H1 (cell line): Measurements from ENCODE around the gene SRSF9. TPM values are rescaled to one million over a fixed set of nuclear protein-coding genes. Genes with fewer than 3 reads are reported as not detected.

Source experiments
- CTCF ChIA-PET: fragments of 300-600 bp; sonication (Branson Sonifier 250); formaldehyde crosslinking; loops from one replicate; lab custom pipeline; 2021; ENCODE audit not compliant: partially characterized antibody; lab: Charles Lee
- POLR2A ChIA-PET: fragments of 300-600 bp; sonication (Branson Sonifier 250); formaldehyde crosslinking; loops from one replicate; lab custom pipeline; 2021; ENCODE audit warnings: inconsistent platforms; ENCODE audit not compliant: partially characterized antibody; lab: Charles Lee
- DNase-seq, 2 experiments: peaks; one replicate each; pipeline versions ENCODE4 v3.0.0 to v3.0.0-alpha.2; 2010 to 2022; ENCODE audit warnings: low spot score in 2 of 2, low read depth in 1 of 2, mixed read lengths in 1 of 2
- FAIRE-seq: peaks from 2 replicates; lab custom pipeline; 2011; peaks lifted over from hg19 to GRCh38; lab: Jason Lieb, UNC
- H2AFZ ChIP-seq: 2 replicates; pipeline ENCODE4 v1.8.1; 2012; ENCODE audit warnings: low read length, inconsistent platforms
- H2AK5ac ChIP-seq: 2 replicates; pipeline ENCODE4 v1.6.1; 2013; ENCODE audit warnings: low read depth, low read length
- H2BK120ac ChIP-seq: replicated peaks from 2 replicates; pipeline ENCODE3; 2013; ENCODE audit warnings: low read depth, low read length, inconsistent platforms
- H2BK12ac ChIP-seq: 2 replicates; pipeline ENCODE4 v1.6.1; 2013; ENCODE audit warnings: low read depth, low read length
- H2BK15ac ChIP-seq: 2 replicates; pipeline ENCODE4 v1.6.1; 2013; ENCODE audit warnings: low read length
- H2BK20ac ChIP-seq: 2 replicates; pipeline ENCODE4 v1.6.1; 2013; ENCODE audit warnings: low read length
- H2BK5ac ChIP-seq: 2 replicates; pipeline ENCODE4 v1.6.1; 2013; ENCODE audit warnings: low read depth, low read length
- H3K14ac ChIP-seq: 2 replicates; pipeline ENCODE4 v1.6.1; 2013; ENCODE audit warnings: inconsistent platforms; ENCODE audit not compliant: insufficient read length
- H3K18ac ChIP-seq: 2 replicates; pipeline ENCODE4 v1.6.1; 2013; ENCODE audit warnings: low read length; ENCODE audit errors: extremely low read depth
- H3K23ac ChIP-seq: 2 replicates; pipeline ENCODE4 v1.6.1; 2013; ENCODE audit warnings: inconsistent platforms; ENCODE audit not compliant: insufficient read length
- H3K23me2 ChIP-seq: 2 replicates; pipeline ENCODE4 v1.6.1; 2013; ENCODE audit warnings: low read depth, low read length
- H3K27ac ChIP-seq: 2 replicates; pipeline ENCODE4 v1.6.1; 2011; ENCODE audit warnings: low read depth, low read length, inconsistent platforms
- H3K27me3 ChIP-seq, 4 experiments: replicated peaks in 1 of 4; 1 replicate in 1 of 4; 2 replicates in 3 of 4; pipeline versions ENCODE4 v1.6.1 to v1.8.1; 2011 to 2013; ENCODE audit warnings: low read length in 3 of 4, mild to moderate bottlenecking in 3 of 4, inconsistent platforms in 2 of 4, mixed read lengths in 2 of 4, moderate library complexity in 1 of 4; ENCODE audit not compliant: control insufficient read depth in 3 of 4, insufficient read depth in 3 of 4; ENCODE audit errors: extremely low read depth in 1 of 4
- H3K36me3 ChIP-seq, 4 experiments: 2 replicates each; pipeline versions ENCODE4 v1.6.1 to v1.8.1; 2011 to 2013; ENCODE audit warnings: mild to moderate bottlenecking in 4 of 4, low read length in 3 of 4, moderate library complexity in 2 of 4, control low read depth in 1 of 4, inconsistent platforms in 1 of 4; ENCODE audit not compliant: insufficient read depth in 4 of 4, control insufficient read depth in 2 of 4
- H3K4ac ChIP-seq: replicated peaks from 2 replicates; pipeline ENCODE3; 2013; ENCODE audit warnings: low read length, low read depth, mixed read lengths, inconsistent platforms; ENCODE audit not compliant: insufficient read length
- H3K4me1 ChIP-seq, 4 experiments: replicated peaks in 1 of 4; 1 replicate in 1 of 4; 2 replicates in 3 of 4; pipeline versions ENCODE4 v1.6.1 to v1.8.1; 2011 to 2013; ENCODE audit warnings: low read length in 3 of 4, inconsistent platforms in 2 of 4, mixed read lengths in 1 of 4; ENCODE audit not compliant: insufficient read depth in 4 of 4, control insufficient read depth in 3 of 4
- H3K4me2 ChIP-seq, 2 experiments: 2 replicates each; pipeline versions ENCODE4 v1.6.1 to v1.8.1; 2011 to 2013; ENCODE audit warnings: low read depth in 2 of 2, low read length in 2 of 2, control low read depth in 1 of 2, inconsistent platforms in 1 of 2, mild to moderate bottlenecking in 1 of 2; ENCODE audit not compliant: insufficient read depth in 1 of 2
- H3K4me3 ChIP-seq, 4 experiments: fragments of 200-600, 300-600 bp in 1 of 4; sonication (generic), shearing (Covaris generic), sonication (Bioruptor Twin) in 1 of 4; 2 replicates each; pipeline versions ENCODE4 v1.5.1 to v1.8.1; 2011 to 2016; ENCODE audit warnings: low read length in 4 of 4, low read depth in 3 of 4, control low read depth in 2 of 4, inconsistent platforms in 2 of 4, mild to moderate bottlenecking in 2 of 4, mixed read lengths in 1 of 4, moderate library complexity in 1 of 4; ENCODE audit not compliant: insufficient read depth in 2 of 4; ENCODE audit errors: extremely low read depth in 1 of 4
- H3K56ac ChIP-seq: replicated peaks from 2 replicates; pipeline ENCODE3; 2013; ENCODE audit warnings: low read depth, mild to moderate bottlenecking, mixed read lengths, low read length, inconsistent platforms; ENCODE audit not compliant: insufficient read length
- H3K79me1 ChIP-seq: 2 replicates; pipeline ENCODE4 v1.6.1; 2013; ENCODE audit warnings: low read depth, low read length, control low read depth
- H3K79me2 ChIP-seq, 2 experiments: 2 replicates each; pipeline versions ENCODE4 v1.6.1 to v1.8.1; 2012 to 2013; ENCODE audit warnings: low read length in 2 of 2, mild to moderate bottlenecking in 2 of 2, inconsistent platforms in 1 of 2; ENCODE audit not compliant: insufficient read depth in 2 of 2, control insufficient read depth in 1 of 2
- H3K9ac ChIP-seq, 4 experiments: replicated peaks in 1 of 4; 1 replicate in 1 of 4; 2 replicates in 3 of 4; pipeline versions ENCODE4 v1.6.1 to v1.8.1; 2011 to 2013; ENCODE audit warnings: low read depth in 3 of 4, low read length in 3 of 4, control low read depth in 2 of 4, mild to moderate bottlenecking in 2 of 4, moderate library complexity in 2 of 4, inconsistent platforms in 1 of 4; ENCODE audit errors: extremely low read depth in 1 of 4
- H3K9me3 ChIP-seq, 2 experiments: 2 replicates each; pipeline versions ENCODE4 v1.6.1 to v1.8.1; 2012 to 2013; ENCODE audit warnings: mild to moderate bottlenecking in 2 of 2, moderate library complexity in 2 of 2, control low read depth in 1 of 2, inconsistent platforms in 1 of 2, low read depth in 1 of 2, low read length in 1 of 2, mixed read lengths in 1 of 2; ENCODE audit not compliant: insufficient read depth in 2 of 2
- H4K20me1 ChIP-seq, 2 experiments: replicated peaks in 1 of 2; 2 replicates each; pipeline versions ENCODE3 to v1.8.1; 2011 to 2013; ENCODE audit warnings: inconsistent platforms in 2 of 2, low read length in 2 of 2, mild to moderate bottlenecking in 1 of 2; ENCODE audit not compliant: insufficient read depth in 2 of 2, control insufficient read depth in 1 of 2
- H4K5ac ChIP-seq: 2 replicates; pipeline ENCODE4 v1.6.1; 2013; ENCODE audit warnings: low read length, low read depth, mixed read lengths, inconsistent platforms; ENCODE audit not compliant: insufficient read length
- H4K8ac ChIP-seq: 2 replicates; pipeline ENCODE4 v1.8.0; 2013; ENCODE audit warnings: mild to moderate bottlenecking, moderate library complexity, low read length, inconsistent platforms; ENCODE audit not compliant: insufficient read depth; ENCODE audit errors: extremely low read depth
- H4K91ac ChIP-seq: replicated peaks from 2 replicates; pipeline ENCODE3; 2013; ENCODE audit warnings: low read length, mixed read lengths, inconsistent platforms; ENCODE audit not compliant: insufficient read length
- CEBPB ChIP-seq: IDR thresholded peaks from 2 replicates; pipeline ENCODE4 v1.6.1; 2012; ENCODE audit warnings: low read depth, low read length
- HDAC2 ChIP-seq, 2 experiments: fragments of 300-600 bp in 1 of 2; sonication (generic) in 1 of 2; IDR thresholded peaks; 2 replicates each; pipeline ENCODE4 v1.6.1; 2011 to 2012; ENCODE audit warnings: low read depth in 2 of 2, low read length in 2 of 2, mild to moderate bottlenecking in 2 of 2, moderate library complexity in 2 of 2, borderline replicate concordance in 1 of 2, inconsistent platforms in 1 of 2
- MAFK ChIP-seq: IDR thresholded peaks from 2 replicates; pipeline ENCODE4 v1.6.1; 2012; ENCODE audit warnings: low read depth, mild to moderate bottlenecking, improper control_type of control experiment, low read length
- RAD21 ChIP-seq, 2 experiments: IDR thresholded peaks in 1 of 2; conservative IDR thresholded peaks in 1 of 2; 2 replicates each; pipeline ENCODE4 v1.6.1; 2011; ENCODE audit warnings: low read depth in 2 of 2, low read length in 2 of 2, improper control_type of control experiment in 1 of 2, inconsistent platforms in 1 of 2, mild to moderate bottlenecking in 1 of 2, moderate library complexity in 1 of 2
- YY1 ChIP-seq: IDR thresholded peaks from 2 replicates; pipeline ENCODE4 v1.6.1; 2011; ENCODE audit warnings: low read depth, mild to moderate bottlenecking, low read length
- WGBS, 2 experiments: shearing (Covaris generic) in 1 of 2; methylation state at CpG; one replicate each; pipeline versions ENCODE4 v1.1.6 to v1.1.7; 2013 to 2015; ENCODE audit warnings: low lambda C conversion rate in 2 of 2, mixed read lengths in 2 of 2, inconsistent platforms in 1 of 2, low coverage in 1 of 2, missing lambda C conversion rate in 1 of 2; ENCODE audit not compliant: insufficient replicate concordance in 2 of 2, insufficient coverage in 1 of 2, insufficient read length in 1 of 2; ENCODE audit errors: extremely low coverage in 1 of 2, missing lambda C conversion rate in 1 of 2; 5-methylcytosine and 5-hydroxymethylcytosine counted together
- polyA plus RNA-seq, 7 experiments: library from polyadenylated mRNA; depleted of rRNA in 3 of 7; stranded (reverse) in 5 of 7; unstranded in 2 of 7; fragments of >200 nt in 5 of 7; fragments of 200-250 nt in 2 of 7; gene quantifications; 1 replicate in 5 of 7; 2 replicates in 1 of 7; 4 replicates in 1 of 7; pipeline versions ENCODE4 v1.2.1 to v1.2.3, GENCODE V29; 2011 to 2013; ENCODE audit warnings: missing spikeins in 2 of 7, mixed read lengths in 2 of 7
- total RNA-seq: library from RNA; stranded (reverse); fragmentation: NEBNext Ultra II Directional; extraction: Animal tissue kit (Norgen Biotek cat#: 25700); gene quantifications from 2 replicates; pipeline ENCODE4 v1.2.1, GENCODE V29; 2021

The SRSF9 gene
- total and polyA plus RNA-seq, 2 of the 8 experiments (the other 6 are each of a cell fraction or from before 2014, with no cell fraction given), result 172 to 304 TPM

DNA sequence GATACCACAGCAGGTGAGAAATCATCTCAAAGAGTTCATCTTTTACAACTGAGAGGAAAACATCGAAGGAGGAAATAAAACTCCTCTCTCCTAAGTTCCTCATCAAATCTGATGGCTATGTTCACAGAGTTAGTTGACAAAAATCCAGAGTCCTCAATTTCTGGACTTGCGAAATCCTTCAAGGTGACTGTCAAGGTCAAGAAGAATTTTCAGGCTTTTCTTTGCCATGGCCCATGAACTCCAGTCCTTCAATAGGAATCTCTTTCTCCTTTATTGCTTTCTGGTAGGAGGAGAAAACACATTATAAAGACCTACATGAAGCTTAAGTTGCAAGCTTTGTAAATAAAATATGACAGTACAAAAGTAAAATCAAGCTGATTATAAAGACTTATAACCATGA lies 24.9 kb downstream of the SRSF9 start:
- Histone ChIP-seq H2BK120ac (no peak overlapping the region), H2BK15ac (no peak overlapping the region), H3K36me3 (peaks cover 7 to 39% (median 19%) of the 10 kb centered on the region in 4 experiments; a peak in 7 of 8 replicates), H3K79me1 (peaks cover 5% of the 10 kb centered on the region), H3K9ac (no peak overlapping the region), H2BK20ac (no peak overlapping the region), H3K23me2 (peaks cover 7% of the 10 kb centered on the region; the same call in 1 of the 2 replicates), H3K4me2 (peak overlapping the region; percentile 76 to 79; a peak in 1 of 4 replicates), H3K18ac (no peak overlapping the region), H2AFZ (no peak overlapping the region), H2AK5ac (no peak overlapping the region), H3K27me3 (no peaks in the 10 kb centered on the region), H3K23ac (no peak overlapping the region), H4K8ac (no peak overlapping the region), H3K14ac (no peak overlapping the region), H3K4me1 (peaks cover 0 to 3% (median 2%) of the 10 kb centered on the region in 4 experiments; a peak in 1 of 7 replicates), H4K91ac (no peak overlapping the region), H3K9me3 (no peaks in the 10 kb centered on the region), H3K4me3 (peak overlapping the region in 1 of 4 experiments; percentile 97; a peak in 4 of 8 replicates), H3K27ac (no peak overlapping the region), H2BK12ac (no peak overlapping the region), H3K79me2 (peaks cover 17 to 64% of the 10 kb centered on the region in 2 experiments), H4K5ac (no peak overlapping the region), H2BK5ac (no peak overlapping the region), H3K4ac (no peak overlapping the region), H3K56ac (no peak overlapping the region), H4K20me1 (peaks cover 2 to 4% of the 10 kb centered on the region in 2 experiments)
- DNase-seq (no peak), FAIRE-seq (no peak)
- ChIA-PET POLR2A (interaction anchor here (0.7 to 19.6 kb wide), 15 partner anchors 8 to 1244 kb away, joined by 3 to 365 read pairs (median 4); partner anchors contain the start of genes DYNLL1, RPLP0 and SRSF9), CTCF (interaction anchor here (0.6 to 8.2 kb wide), 9 partner anchors 9 to 144 kb away, joined by 3 to 81 read pairs (median 6); no protein-coding TSS in a partner anchor)
- 96% methylated on average over 2 of the region's 2 CpGs; no CpG with 5 or more reads in 1 of the 2 experiments for WGBS, 2 experiments
- TF ChIP-seq RAD21 (IDR thresholded peaks at IDR 0.05 in 1 of 2, conservative IDR thresholded peaks at IDR 0.05 in 1 of 2; ENCODE audit: low read depth in 2 of 2, low read length in 2 of 2) (no peak), CEBPB (peak; percentile 51; the same call in 1 of the 2 replicates), YY1 (no peak), MAFK (no peak), HDAC2 (IDR thresholded peaks at IDR 0.05; ENCODE audit: borderline replicate concordance in 1 of 2, low read depth in 2 of 2, low read length in 2 of 2) (no peak)
